Thyroid gland (tissue), 4 donors: Measurements from ENCODE around the gene SART3.

Experiments
- CTCF ChIP-seq, 6 experiments: fragments of 200-600 bp in 3 of 6; fragments of 450-650 bp in 3 of 6; sonication (generic) in 3 of 6; IDR thresholded peaks; one replicate each; pipeline ENCODE4 v1.5.1; 2016 to 2019; ENCODE audit warnings: antibody characterized with exemption in 6 of 6, mild to moderate bottlenecking in 2 of 6, inconsistent platforms in 1 of 6, moderate library complexity in 1 of 6
- POLR2A ChIP-seq, 2 donors: fragments of 450-650 bp; IDR thresholded peaks; one replicate each; pipeline ENCODE4 v1.6.1; 2017; ENCODE audit warnings: antibody characterized with exemption in 2 of 2, mild to moderate bottlenecking in 2 of 2, moderate library complexity in 1 of 2

- TF ChIP-seq CTCF (IDR thresholded peaks at IDR 0.05) (no peak), POLR2A (IDR thresholded peaks at IDR 0.05) (no peak)
Measured at GRCh38 chr12:108589840-108590229, 28.9 kb upstream of the SART3 start.
